Glutamatergic neuron (in vitro differentiated cells): Measurements from ENCODE around the gene LRRC26. TPM values are rescaled to one million over a fixed set of nuclear protein-coding genes. Genes with fewer than 3 reads are reported as not detected.

Experiments used
- DNase-seq: peaks from one replicate; pipeline ENCODE4 v3.0.0; 2022
- H3K27ac Mint-ChIP-seq: one replicate; pipeline ENCODE4 v1.8.0; 2020; ENCODE audit warnings: mild to moderate bottlenecking, mixed read lengths, inconsistent platforms; ENCODE audit not compliant: unreplicated experiment
- H3K27me3 Mint-ChIP-seq: one replicate; pipeline ENCODE4 v1.8.0; 2020; ENCODE audit warnings: mild to moderate bottlenecking, moderate library complexity, mixed read lengths, inconsistent platforms; ENCODE audit not compliant: unreplicated experiment
- H3K36me3 Mint-ChIP-seq: one replicate; pipeline ENCODE4 v1.8.0; 2020; ENCODE audit warnings: mild to moderate bottlenecking, mixed read lengths, inconsistent platforms; ENCODE audit not compliant: unreplicated experiment
- H3K4me1 Mint-ChIP-seq: one replicate; pipeline ENCODE4 v1.8.0; 2020; ENCODE audit warnings: mild to moderate bottlenecking, low read depth, mixed read lengths, inconsistent platforms; ENCODE audit not compliant: unreplicated experiment
- H3K4me3 Mint-ChIP-seq: one replicate; pipeline ENCODE4 v1.8.0; 2020; ENCODE audit warnings: mild to moderate bottlenecking, mixed read lengths, inconsistent platforms; ENCODE audit not compliant: unreplicated experiment
- H3K9me3 Mint-ChIP-seq: one replicate; pipeline ENCODE4 v1.8.0; 2020; ENCODE audit warnings: mild to moderate bottlenecking, moderate library complexity, mixed read lengths, inconsistent platforms; ENCODE audit not compliant: unreplicated experiment
- CTCF ChIP-seq: fragments of 200-600 bp; sonication (generic); IDR thresholded peaks from one replicate; pipeline ENCODE4 v1.5.0; 2021; ENCODE audit not compliant: partially characterized antibody, unreplicated experiment
- total RNA-seq: library from RNA; stranded (reverse); fragmentation: NEBNext Ultra II Directional; extraction: Animal tissue kit (Norgen Biotek cat#: 25700); gene quantifications from one replicate; pipeline ENCODE4 v1.2.1, GENCODE V29; 2021; ENCODE audit not compliant: unreplicated experiment

The LRRC26 gene
- total RNA-seq, 1 donor from 2014 or later: 0.98 TPM

- no peak for TF ChIP-seq CTCF
- H3K9me3 Mint-ChIP-seq: peaks cover 9% of the 10 kb centered on the region
- no peak overlapping the region for H3K4me3 Mint-ChIP-seq
- peaks cover 3% of the 10 kb centered on the region for H3K27me3 Mint-ChIP-seq
- H3K36me3 Mint-ChIP-seq: no peaks in the 10 kb centered on the region
- H3K4me1 Mint-ChIP-seq: peaks cover 2% of the 10 kb centered on the region
- no peak for DNase-seq
- no peak overlapping the region for H3K27ac Mint-ChIP-seq
Observed at GRCh38 chr9:137182836-137183235, 13.0 kb upstream of the LRRC26 start.

- Mint-ChIP-seq H3K4me3 (no peak overlapping the region), H3K36me3 (no peaks in the 10 kb centered on the region), H3K27me3 (peaks cover 4% of the 10 kb centered on the region), H3K4me1 (no peaks in the 10 kb centered on the region), H3K9me3 (peaks cover 3% of the 10 kb centered on the region), H3K27ac (no peak overlapping the region)
- no peak for TF ChIP-seq CTCF
- no peak for DNase-seq
Observed at GRCh38 chr9:137181680-137182079, 11.8 kb upstream of the LRRC26 start.

- peaks cover 4% of the 10 kb centered on the region for H3K27me3 Mint-ChIP-seq
- no peak for DNase-seq
- H3K27ac Mint-ChIP-seq: no peak overlapping the region
- H3K4me3 Mint-ChIP-seq: no peak overlapping the region
- peaks cover 3% of the 10 kb centered on the region for H3K9me3 Mint-ChIP-seq
- no peak for TF ChIP-seq CTCF
- no peaks in the 10 kb centered on the region for H3K4me1 Mint-ChIP-seq
- H3K36me3 Mint-ChIP-seq: no peaks in the 10 kb centered on the region
Observed at GRCh38 chr9:137180491-137180890, 10.6 kb upstream of the LRRC26 start.

- Mint-ChIP-seq H3K27me3 (peaks cover 4% of the 10 kb centered on the region), H3K27ac (no peak overlapping the region), H3K9me3 (peaks cover 3% of the 10 kb centered on the region), H3K4me3 (no peak overlapping the region), H3K4me1 (no peaks in the 10 kb centered on the region), H3K36me3 (no peaks in the 10 kb centered on the region)
- no peak for DNase-seq
- TF ChIP-seq CTCF: no peak
Observed at GRCh38 chr9:137179761-137180160, 9.9 kb upstream of the LRRC26 start.

- H3K27ac Mint-ChIP-seq: no peak overlapping the region
- H3K9me3 Mint-ChIP-seq: peaks cover 3% of the 10 kb centered on the region
- no peaks in the 10 kb centered on the region for H3K36me3 Mint-ChIP-seq
- TF ChIP-seq CTCF: no peak
- H3K27me3 Mint-ChIP-seq: peaks cover 4% of the 10 kb centered on the region
- DNase-seq: no peak
- H3K4me1 Mint-ChIP-seq: no peaks in the 10 kb centered on the region
- H3K4me3 Mint-ChIP-seq: no peak overlapping the region
Observed at GRCh38 chr9:137178939-137179630, 9.2 kb upstream of the LRRC26 start.
